ENCODE data around the gene PTPRE.

Gene PTPRE

DNA sequence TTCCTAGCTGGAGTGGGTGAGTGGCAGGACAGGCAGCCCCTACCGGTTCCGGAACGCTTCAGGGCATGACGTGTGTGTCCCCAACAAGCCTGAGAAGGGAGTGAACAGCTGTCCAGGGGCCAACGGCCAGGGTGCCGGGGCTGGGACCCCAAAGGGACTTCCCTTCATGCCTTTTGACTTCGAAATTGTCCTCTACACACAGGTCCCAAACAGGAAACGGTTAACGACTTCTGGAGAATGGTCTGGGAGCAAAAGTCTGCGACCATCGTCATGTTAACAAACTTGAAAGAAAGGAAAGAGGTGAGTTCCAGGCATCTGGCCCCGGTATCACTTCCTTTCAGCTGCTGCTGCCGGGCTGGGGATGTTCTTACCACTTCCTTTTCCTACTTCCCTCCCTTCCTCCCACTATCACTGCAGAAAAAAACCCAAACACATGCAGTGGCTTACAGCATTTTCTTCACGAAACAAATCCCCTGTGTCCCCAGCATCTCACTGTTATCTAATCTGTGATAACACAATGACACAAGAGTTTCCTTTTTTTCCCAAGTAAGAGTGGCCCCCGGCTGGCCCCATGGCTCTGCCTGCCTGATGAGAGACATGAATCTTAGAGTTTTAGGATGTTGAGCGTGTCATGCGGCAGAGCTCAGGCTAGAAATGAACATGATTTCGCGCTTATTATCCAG, 156.1 kb downstream of the PTPRE start:
- TF ChIP-seq, protein P1, sequence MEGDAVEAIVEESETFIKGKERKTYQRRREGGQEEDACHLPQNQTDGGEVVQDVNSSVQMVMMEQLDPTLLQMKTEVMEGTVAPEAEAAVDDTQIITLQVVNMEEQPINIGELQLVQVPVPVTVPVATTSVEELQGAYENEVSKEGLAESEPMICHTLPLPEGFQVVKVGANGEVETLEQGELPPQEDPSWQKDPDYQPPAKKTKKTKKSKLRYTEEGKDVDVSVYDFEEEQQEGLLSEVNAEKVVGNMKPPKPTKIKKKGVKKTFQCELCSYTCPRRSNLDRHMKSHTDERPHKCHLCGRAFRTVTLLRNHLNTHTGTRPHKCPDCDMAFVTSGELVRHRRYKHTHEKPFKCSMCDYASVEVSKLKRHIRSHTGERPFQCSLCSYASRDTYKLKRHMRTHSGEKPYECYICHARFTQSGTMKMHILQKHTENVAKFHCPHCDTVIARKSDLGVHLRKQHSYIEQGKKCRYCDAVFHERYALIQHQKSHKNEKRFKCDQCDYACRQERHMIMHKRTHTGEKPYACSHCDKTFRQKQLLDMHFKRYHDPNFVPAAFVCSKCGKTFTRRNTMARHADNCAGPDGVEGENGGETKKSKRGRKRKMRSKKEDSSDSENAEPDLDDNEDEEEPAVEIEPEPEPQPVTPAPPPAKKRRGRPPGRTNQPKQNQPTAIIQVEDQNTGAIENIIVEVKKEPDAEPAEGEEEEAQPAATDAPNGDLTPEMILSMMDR (IDR thresholded peaks at IDR 0.05; ENCODE audit: low read depth, low read length) = no peak
- DNase-seq (ENCODE audit: extremely low read depth, low read depth) = no peak

GRCh38 chr10:128063736-128064107, 156.8 kb downstream of the PTPRE start:
- TF ChIP-seq, protein P1 (IDR thresholded peaks at IDR 0.05; ENCODE audit: low read depth, low read length) = no peak
- no peak for DNase-seq (ENCODE audit: extremely low read depth, low read depth)

- peak; percentile 34 for DNase-seq (ENCODE audit: extremely low read depth, low read depth)
Observed at GRCh38 chr10:128064108-128064969, 157.4 kb downstream of the PTPRE start.

DNA sequence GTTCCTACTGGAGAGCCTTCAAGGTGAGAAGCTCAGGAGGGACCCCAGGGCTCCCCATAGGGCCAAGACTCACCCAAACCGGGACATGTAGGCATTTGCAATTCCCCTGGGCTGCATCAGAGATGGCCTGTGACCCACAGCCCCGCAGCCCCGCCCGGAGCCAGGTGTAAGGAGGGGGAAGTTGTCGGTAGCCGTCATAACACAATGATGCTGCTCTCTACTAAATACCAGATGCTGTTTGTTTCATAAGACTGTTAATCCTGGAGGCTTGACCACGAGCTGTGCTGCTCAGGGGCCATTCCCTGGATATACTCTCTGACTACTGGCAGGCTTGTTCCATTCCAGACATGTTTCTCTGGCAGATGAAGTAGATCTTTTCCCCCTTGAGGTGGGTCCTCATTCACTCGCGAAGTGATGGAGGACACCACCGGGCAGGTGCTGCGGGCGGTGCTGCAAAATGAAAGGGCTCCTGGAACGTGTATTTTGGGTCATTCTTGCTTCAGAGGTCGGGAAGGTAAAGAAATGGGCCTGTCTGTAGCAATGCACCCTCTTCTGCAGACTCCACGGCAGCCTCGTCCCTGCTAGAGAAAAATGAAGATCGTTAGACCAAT, 158.2 kb downstream of the PTPRE start:
- DNase-seq (ENCODE audit: extremely low read depth, low read depth) = no peak
- TF ChIP-seq, protein P1 (IDR thresholded peaks at IDR 0.05; ENCODE audit: low read depth, low read length) = no peak

More at GRCh38 chr10:128064108-128064969, 157.4 kb downstream of the PTPRE start:
- TF ChIP-seq, protein P1 (IDR thresholded peaks at IDR 0.05; ENCODE audit: low read depth, low read length) = no peak

GRCh38 chr10:128065881-128066534, 159.1 kb downstream of the PTPRE start:
- TF ChIP-seq, protein P1 (IDR thresholded peaks at IDR 0.05; ENCODE audit: low read depth, low read length) = no peak
- no peak for DNase-seq (ENCODE audit: extremely low read depth, low read depth)

GRCh38 chr10:128066870-128067382, 160.0 kb downstream of the PTPRE start:
- TF ChIP-seq, protein P1 (IDR thresholded peaks at IDR 0.05; ENCODE audit: low read depth, low read length) = no peak
- no peak for DNase-seq (ENCODE audit: extremely low read depth, low read depth)

Measured in AG09319 (cell line).